IPS-18a (cell line): ENCODE data around the gene TMEM240.
"Not testable (repeated sequence)": the region's sequence is repeated elsewhere in the genome, so short reads cannot be mapped to it uniquely, and the experiment has no call there.

Source experiments
- H3K27ac ChIP-seq: one replicate; pipeline ENCODE4 v1.5.1; 2013; ENCODE audit warnings: low read length
- H3K27me3 ChIP-seq: one replicate; pipeline ENCODE4 v1.6.1; 2013; ENCODE audit warnings: mild to moderate bottlenecking, low read length; ENCODE audit not compliant: control insufficient read depth, insufficient read depth
- H3K36me3 ChIP-seq: one replicate; pipeline ENCODE4 v1.6.1; 2013; ENCODE audit warnings: low read depth, low read length; ENCODE audit not compliant: control insufficient read depth
- H3K4me1 ChIP-seq: one replicate; pipeline ENCODE4 v1.6.1; 2013; ENCODE audit warnings: low read depth, low read length; ENCODE audit not compliant: control insufficient read depth
- H3K4me3 ChIP-seq: one replicate; pipeline ENCODE4 v1.5.1; 2013; ENCODE audit warnings: low read length
- H3K9ac ChIP-seq: one replicate; pipeline ENCODE4 v1.6.1; 2013; ENCODE audit warnings: mild to moderate bottlenecking, low read length, moderate library complexity
- H3K9me3 ChIP-seq: one replicate; pipeline ENCODE4 v1.6.1; 2013; ENCODE audit warnings: low read depth, low read length; ENCODE audit not compliant: control insufficient read depth

TMEM240 gene

DNA sequence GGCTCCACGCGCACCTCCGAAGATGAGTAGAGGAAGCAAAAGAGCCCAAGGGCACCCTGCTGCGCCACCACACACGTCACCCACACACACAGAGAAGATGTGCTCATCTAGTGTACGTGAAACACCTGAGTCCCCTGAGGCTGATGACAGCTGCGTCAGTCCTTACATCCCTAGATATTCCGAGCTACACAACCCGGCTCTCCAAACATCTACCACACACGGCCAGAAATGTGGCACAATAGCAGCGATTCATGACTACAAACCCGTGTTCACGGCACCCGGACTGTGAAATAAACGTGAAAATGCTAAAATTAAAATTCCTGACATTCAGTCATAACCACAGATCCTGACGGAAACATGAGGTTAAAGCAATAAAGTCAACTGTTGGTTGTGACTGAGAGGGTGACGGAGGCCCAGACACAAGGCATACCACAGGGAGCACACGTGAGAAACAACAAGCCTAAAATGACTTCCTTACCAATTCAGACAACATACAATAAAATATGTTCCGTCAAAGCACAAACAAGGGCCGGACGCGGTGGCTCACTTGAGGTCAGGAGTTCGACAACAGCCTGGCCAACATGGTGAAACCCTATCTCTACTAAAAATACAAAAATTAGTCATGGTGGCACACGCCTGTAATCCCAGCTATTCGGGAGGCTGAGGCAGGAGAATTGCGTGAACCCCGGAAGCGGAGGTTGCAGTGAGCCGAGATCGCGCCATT is 26.9 kb upstream of the TMEM240 start:
- H3K4me1 ChIP-seq, result no peaks in the 10 kb centered on the region
- no peak overlapping the region for H3K27ac ChIP-seq
- no peak overlapping the region for H3K9ac ChIP-seq
- H3K36me3 ChIP-seq, result peaks cover 40% of the 10 kb centered on the region
- H3K4me3 ChIP-seq, result no peak overlapping the region
- H3K9me3 ChIP-seq, result no peaks in the 10 kb centered on the region
- H3K27me3 ChIP-seq, result no peaks in the 10 kb centered on the region

DNA sequence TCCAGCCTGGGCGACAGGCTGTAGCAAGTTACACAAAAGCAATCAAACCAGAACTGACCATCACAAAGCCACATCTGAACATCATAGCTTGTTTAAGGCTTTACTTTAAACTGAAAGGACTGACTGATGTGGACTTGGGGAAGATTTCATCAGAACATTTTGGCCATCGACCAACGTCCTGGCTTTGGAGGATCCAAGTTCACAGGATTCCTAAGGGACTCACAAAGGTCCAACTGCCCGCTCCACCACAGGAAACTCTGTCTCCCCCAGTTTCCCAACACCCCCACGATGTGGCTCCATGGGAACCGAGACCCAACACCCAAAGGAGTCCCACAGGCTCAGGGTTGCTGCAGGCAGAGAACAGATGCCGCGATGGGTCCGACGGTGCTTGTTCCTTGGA is 24.9 kb upstream of the TMEM240 start:
- peaks cover 46% of the 10 kb centered on the region for H3K36me3 ChIP-seq
- no peak overlapping the region for H3K4me3 ChIP-seq
- no peaks in the 10 kb centered on the region for H3K9me3 ChIP-seq
- no peak overlapping the region for H3K9ac ChIP-seq
- H3K4me1 ChIP-seq, result no peaks in the 10 kb centered on the region
- no peaks in the 10 kb centered on the region for H3K27me3 ChIP-seq
- H3K27ac ChIP-seq, result no peak overlapping the region

DNA sequence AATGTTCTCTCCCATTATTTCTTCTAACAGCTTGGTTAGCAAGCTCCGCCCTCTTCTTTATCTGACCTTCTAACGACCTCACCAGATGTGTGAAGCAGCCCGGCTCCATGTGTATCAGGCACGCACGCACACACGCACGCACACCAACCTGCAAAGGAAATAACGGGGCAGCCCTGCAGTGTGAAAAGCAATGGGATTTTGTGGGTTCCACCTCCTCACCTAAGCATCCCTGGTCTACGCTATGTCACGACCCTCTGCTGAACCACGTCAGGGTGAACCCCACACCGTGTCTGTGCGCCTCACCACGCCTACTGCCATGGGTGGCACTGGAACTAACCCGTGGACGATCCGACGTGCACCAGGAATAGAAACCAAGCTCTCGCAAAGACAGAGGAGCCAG is 23.8 kb upstream of the TMEM240 start:
- Histone ChIP-seq H3K27me3 (no peaks in the 10 kb centered on the region), H3K27ac (no peak overlapping the region), H3K4me1 (no peaks in the 10 kb centered on the region), H3K36me3 (peaks cover 45% of the 10 kb centered on the region), H3K4me3 (no peak overlapping the region), H3K9ac (no peak overlapping the region), H3K9me3 (no peaks in the 10 kb centered on the region)

DNA sequence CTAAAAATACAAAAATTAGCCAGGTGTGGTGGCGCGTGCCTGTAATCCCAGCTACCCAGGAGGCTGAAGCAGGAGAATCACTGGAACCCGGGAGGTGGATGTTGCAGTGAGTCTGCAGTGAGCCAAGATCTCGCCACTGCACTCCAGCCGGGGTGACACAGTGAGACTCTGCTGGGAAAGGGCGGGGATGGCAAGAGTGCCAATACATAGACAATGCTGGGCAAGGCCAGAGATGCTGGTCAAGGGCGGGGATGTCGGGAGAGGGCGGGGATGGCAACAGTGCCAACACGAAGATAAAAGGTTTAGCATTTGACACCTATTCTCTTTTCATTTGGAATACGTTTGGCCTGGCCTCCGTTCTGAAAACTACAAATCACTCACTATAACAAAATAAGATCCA is 23.3 kb upstream of the TMEM240 start:
- Histone ChIP-seq H3K36me3 (peaks cover 45% of the 10 kb centered on the region), H3K9ac (no peak overlapping the region)

DNA sequence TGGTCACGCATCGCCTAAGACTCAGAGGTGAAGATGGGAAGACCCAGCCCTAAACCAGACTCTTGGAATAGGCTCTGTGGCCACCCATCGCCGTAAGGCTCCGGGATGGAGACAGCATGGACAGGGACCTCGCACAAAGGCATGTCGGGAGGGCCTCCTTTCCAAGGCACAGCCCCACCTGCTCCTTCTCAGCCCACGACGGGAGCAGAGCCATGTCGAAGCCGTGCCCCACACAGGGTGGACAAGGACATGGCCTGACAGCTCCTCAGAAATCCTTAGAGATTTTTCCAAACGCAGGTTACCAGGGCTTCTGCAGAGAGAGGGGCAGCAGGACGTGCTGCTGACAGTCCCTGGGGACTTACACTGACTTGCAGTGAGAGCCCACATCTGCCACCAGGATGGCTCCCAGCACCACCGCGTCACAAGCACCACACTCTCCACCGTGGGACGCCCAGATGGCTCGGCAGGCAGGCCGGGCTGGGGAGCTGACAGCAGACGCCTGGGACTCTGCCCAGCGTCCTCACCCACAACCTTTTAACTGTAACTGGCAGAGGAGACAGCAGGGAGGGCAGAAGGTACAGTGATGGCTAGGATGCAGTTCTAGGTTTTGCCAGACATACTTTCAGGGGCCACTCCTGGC is 22.3 kb upstream of the TMEM240 start:
- H3K27me3 ChIP-seq, result no peaks in the 10 kb centered on the region
- no peak overlapping the region for H3K9ac ChIP-seq
- H3K36me3 ChIP-seq, result peaks cover 45% of the 10 kb centered on the region

More for the DNA sequence above, 23.3 kb upstream of the TMEM240 start:
- Histone ChIP-seq H3K4me1 (no peaks in the 10 kb centered on the region), H3K27ac (no peak overlapping the region), H3K9me3 (no peaks in the 10 kb centered on the region), H3K27me3 (no peaks in the 10 kb centered on the region), H3K4me3 (no peak overlapping the region)

DNA sequence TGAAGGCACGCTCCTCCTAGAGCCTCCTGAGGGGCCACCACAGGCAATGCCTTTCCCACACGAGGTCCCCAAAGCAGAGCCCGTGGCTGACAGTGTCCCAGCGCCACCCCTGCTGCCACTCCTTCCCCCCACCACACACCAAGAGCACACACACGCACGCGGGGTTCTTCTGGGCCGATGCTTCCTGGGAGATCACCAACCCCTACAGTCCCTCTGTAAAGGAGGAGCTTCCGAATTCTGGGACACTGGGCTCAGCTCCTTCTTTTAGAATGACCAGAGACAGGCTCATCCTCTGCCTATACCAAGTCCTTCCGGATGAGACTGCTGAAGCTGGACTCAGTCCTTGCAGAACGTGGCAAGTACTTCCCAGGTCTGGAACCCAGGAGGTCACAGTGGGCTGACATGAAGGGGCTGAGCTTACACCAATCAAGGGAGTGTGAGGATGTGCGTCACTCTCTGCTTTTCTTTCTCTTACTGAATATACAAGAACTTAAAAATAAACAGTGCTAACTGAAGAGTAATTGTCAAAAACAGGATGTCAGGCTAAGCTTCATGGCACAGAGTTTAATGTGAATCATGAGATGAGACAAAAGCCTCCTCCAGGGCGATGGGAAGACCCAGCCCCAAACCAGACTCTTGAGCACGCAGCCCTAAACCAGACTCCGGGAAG is 21.5 kb upstream of the TMEM240 start:
- H3K4me3 ChIP-seq, result no peak overlapping the region
- peaks cover 45% of the 10 kb centered on the region for H3K36me3 ChIP-seq
- no peaks in the 10 kb centered on the region for H3K9me3 ChIP-seq
- H3K9ac ChIP-seq, result no peak overlapping the region
- no peaks in the 10 kb centered on the region for H3K27me3 ChIP-seq
- no peaks in the 10 kb centered on the region for H3K4me1 ChIP-seq
- no peak overlapping the region for H3K27ac ChIP-seq

More for the DNA sequence above, 22.3 kb upstream of the TMEM240 start:
- no peaks in the 10 kb centered on the region for H3K9me3 ChIP-seq
- no peak overlapping the region for H3K27ac ChIP-seq
- no peaks in the 10 kb centered on the region for H3K4me1 ChIP-seq
- H3K4me3 ChIP-seq, result no peak overlapping the region

DNA sequence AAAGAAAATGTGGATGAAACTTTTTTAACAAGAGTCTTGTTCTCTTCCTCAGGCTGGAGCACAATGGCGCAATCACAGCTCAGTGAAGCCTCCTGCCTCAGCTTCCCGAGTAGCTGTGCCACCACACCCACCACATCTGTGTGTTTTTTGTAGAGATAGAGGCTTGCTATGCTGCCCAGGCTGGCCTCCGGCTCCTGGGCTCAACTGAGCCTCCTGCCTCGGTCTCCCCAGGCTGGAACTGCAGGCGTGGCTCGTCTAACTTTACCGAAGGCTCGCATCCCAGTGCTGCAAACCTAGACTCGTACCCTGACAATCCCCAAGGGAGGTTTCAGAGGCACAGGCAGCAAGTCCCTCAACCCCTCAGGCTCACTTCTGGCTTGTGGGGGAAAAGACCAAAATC is 19.8 kb upstream of the TMEM240 start:
- Histone ChIP-seq H3K9ac (no peak overlapping the region), H3K4me3 (no peak overlapping the region), H3K27ac (no peak overlapping the region), H3K27me3 (no peaks in the 10 kb centered on the region), H3K4me1 (no peaks in the 10 kb centered on the region), H3K36me3 (peaks cover 36% of the 10 kb centered on the region), H3K9me3 (no peaks in the 10 kb centered on the region)

DNA sequence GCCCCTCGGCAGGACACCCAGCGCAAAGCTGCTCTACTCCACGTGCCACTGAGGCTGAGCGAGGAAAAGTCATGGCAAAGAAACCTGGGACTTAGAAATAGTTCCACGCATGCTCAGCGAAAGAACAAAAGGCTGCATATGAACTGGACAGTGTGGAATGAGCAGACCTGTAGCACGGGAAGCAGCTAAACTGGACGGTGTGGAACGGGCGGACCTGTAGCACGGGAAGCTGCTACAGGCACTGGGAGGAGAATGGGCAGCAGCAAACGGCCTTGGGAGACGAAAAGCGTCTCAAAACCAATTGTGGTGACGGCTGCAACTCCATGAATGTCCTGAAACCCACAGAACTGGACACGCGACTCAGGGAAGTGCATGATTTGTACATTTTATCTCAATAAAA is 18.6 kb upstream of the TMEM240 start:
- Histone ChIP-seq H3K27ac (no peak overlapping the region), H3K27me3 (no peaks in the 10 kb centered on the region), H3K9me3 (no peaks in the 10 kb centered on the region), H3K4me1 (no peaks in the 10 kb centered on the region), H3K4me3 (no peak overlapping the region), H3K36me3 (peaks cover 28% of the 10 kb centered on the region), H3K9ac (no peak overlapping the region)

DNA sequence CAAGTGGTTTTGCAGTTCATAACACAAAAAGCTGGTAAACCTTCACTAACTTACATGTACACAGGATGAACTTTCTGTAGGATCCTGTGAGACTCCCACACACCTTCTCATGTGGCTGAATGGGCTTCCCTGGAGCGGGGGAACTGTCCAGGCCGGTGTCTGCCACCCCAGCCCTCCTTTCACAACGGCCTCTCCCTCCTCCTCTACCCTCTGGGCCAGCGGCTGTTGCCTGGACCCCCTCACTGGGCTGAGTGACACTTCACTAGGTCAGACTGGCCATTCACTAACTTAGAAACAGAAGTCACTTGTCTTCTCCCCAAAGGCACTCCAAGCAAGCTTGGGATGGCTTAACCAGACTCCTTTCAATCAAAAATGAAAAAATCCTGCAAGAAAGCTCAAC is 18.2 kb upstream of the TMEM240 start:
- peaks cover 24% of the 10 kb centered on the region for H3K36me3 ChIP-seq
- no peak overlapping the region for H3K9ac ChIP-seq
- H3K27ac ChIP-seq, result no peak overlapping the region

DNA sequence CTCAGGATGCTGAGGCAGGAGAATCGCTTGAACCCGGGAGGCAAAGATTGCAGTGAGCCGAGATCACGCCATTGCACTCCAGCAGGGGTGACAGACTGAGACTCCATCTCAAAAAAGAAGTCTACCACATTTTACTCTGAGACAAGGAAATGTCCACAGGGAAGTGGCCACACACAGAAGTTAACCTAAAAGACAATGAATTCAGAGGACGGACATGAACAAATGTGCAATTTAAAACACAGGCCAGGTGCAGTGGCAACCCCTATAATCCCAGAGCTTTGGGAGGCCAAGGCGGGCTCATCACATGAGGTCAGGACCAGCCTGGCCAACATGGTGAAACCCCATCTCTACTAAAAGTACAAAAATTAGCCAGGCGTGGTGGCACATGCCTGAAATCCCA is 17.3 kb upstream of the TMEM240 start:
- not testable (repeated sequence) for H3K4me3 ChIP-seq

More for the DNA sequence above, 18.2 kb upstream of the TMEM240 start:
- Histone ChIP-seq H3K9me3 (no peaks in the 10 kb centered on the region), H3K27me3 (no peaks in the 10 kb centered on the region), H3K4me3 (no peak overlapping the region), H3K4me1 (no peaks in the 10 kb centered on the region)

DNA sequence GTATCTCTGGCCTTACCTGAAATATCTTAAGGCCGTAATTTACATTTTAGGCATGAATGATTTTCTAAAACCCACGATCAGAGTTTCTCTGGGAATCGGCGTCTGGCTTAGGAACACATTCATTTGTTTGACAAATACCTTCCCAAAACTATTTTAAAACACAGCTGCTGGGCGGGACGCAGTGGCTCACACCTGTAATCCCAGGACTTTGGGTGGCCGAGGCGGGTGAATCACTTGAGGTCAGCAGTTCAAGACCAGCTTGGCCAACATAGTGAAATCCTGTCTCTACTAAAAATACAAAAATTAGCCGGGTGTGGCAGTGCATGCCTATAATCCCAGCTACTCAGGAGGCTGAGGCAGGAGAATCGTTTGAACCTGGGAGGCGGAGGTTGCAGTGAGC is 16.5 kb upstream of the TMEM240 start:
- not testable (repeated sequence) for H3K4me3 ChIP-seq, H3K9ac ChIP-seq, H3K4me1 ChIP-seq, H3K9me3 ChIP-seq, H3K27me3 ChIP-seq, H3K27ac ChIP-seq
- H3K36me3 ChIP-seq, result peaks cover 11% of the 10 kb centered on the region

More for the DNA sequence above, 17.3 kb upstream of the TMEM240 start:
- not testable (repeated sequence) for H3K27me3 ChIP-seq, H3K9ac ChIP-seq, H3K27ac ChIP-seq, H3K9me3 ChIP-seq, H3K4me1 ChIP-seq
- peaks cover 18% of the 10 kb centered on the region for H3K36me3 ChIP-seq
